ENCODE measurements around the gene RBM4.
"Not testable (repeated sequence)": the region's sequence is repeated elsewhere in the genome, so short reads cannot be mapped to it uniquely, and the experiment has no call there.

RBM4 gene

DNA sequence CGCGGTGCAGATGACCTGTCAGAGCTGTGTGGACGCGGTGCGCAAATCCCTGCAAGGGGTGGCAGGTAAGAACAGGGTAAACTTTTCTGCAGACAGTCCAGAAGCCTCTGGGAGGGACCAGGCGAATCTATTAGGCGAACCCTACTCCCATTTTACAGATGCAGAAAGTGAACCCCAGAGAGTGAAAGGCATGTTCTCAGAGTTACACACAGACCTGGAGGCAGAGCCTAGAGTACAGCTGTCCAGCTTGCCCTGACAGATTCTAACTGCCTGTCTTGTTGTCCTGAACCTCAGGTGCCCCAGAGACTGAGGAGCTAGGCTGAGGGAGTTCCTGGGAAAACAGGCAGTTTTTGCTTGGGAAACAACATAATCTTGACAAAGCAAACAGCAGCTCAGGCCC is 44.9 kb upstream of the RBM4 start:
- H3K4me3 ChIP-seq (ENCODE audit: low read depth, low read length), result peak overlapping the region; percentile 78
- DNase-seq (ENCODE audit: low read depth), result no peak
- TF ChIP-seq, protein P1, sequence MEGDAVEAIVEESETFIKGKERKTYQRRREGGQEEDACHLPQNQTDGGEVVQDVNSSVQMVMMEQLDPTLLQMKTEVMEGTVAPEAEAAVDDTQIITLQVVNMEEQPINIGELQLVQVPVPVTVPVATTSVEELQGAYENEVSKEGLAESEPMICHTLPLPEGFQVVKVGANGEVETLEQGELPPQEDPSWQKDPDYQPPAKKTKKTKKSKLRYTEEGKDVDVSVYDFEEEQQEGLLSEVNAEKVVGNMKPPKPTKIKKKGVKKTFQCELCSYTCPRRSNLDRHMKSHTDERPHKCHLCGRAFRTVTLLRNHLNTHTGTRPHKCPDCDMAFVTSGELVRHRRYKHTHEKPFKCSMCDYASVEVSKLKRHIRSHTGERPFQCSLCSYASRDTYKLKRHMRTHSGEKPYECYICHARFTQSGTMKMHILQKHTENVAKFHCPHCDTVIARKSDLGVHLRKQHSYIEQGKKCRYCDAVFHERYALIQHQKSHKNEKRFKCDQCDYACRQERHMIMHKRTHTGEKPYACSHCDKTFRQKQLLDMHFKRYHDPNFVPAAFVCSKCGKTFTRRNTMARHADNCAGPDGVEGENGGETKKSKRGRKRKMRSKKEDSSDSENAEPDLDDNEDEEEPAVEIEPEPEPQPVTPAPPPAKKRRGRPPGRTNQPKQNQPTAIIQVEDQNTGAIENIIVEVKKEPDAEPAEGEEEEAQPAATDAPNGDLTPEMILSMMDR (IDR thresholded peaks at IDR 0.05; ENCODE audit: insufficient read depth, low read depth, low read length, missing control alignments), result no peak

DNA sequence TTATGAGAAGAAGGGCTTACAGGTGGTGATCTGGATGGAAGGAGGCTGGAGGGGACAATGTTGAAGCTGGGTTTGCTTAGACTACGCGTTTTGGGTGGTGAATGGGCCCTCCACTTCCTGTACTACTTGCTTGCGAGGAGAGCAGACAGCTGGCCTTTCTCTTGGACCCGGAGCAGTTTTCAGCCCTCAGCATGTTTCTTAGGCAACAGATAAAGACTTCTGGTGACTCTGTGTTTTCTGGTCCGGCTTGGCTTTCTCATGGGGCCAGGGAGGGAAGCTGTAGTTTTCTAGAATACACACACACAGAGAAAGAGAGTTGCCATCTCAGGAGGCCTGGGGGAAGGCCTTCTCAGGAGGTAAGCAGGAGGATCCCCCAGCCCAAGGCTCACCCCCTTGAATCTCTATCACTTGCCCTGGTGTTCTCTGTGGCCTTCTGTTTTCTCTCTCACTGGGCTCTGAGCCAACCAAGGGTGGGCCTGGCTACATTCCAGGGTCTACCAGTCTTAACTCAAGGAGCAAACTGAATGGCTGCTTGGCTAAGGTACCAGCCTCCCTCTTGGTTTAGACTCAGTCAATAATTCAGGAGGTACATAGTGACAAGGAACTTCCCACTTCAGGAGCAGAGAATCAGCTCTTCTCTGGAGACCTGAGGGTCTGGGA is 43.1 kb upstream of the RBM4 start:
- DNase-seq (ENCODE audit: low read depth), result no peak
- no peak overlapping the region for H3K4me3 ChIP-seq (ENCODE audit: low read depth, low read length)

DNA sequence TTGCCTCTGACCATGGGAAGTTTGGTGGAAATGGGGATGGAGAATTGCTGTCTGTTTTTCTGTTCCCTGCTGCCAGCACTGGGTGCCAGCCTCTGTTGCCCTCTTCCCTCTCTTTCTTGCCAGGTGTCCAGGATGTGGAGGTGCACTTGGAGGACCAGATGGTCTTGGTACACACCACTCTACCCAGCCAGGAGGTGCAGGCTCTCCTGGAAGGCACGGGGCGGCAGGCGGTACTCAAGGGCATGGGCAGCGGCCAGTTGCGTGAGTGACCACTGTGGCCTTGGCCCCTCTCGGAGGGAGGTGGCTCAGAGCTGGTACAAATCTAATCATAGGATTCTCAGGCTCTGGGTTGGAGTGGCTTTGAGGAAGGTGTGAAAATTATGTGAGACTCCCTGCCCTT is 39.5 kb upstream of the RBM4 start:
- no peak overlapping the region for H3K4me3 ChIP-seq (ENCODE audit: low read depth, low read length)
- TF ChIP-seq, protein P1 (IDR thresholded peaks at IDR 0.05; ENCODE audit: insufficient read depth, low read depth, low read length, missing control alignments), result no peak
- DNase-seq (ENCODE audit: low read depth), result no peak

More for the DNA sequence above, 43.1 kb upstream of the RBM4 start:
- TF ChIP-seq, protein P1 (IDR thresholded peaks at IDR 0.05; ENCODE audit: insufficient read depth, low read depth, low read length, missing control alignments), result no peak

DNA sequence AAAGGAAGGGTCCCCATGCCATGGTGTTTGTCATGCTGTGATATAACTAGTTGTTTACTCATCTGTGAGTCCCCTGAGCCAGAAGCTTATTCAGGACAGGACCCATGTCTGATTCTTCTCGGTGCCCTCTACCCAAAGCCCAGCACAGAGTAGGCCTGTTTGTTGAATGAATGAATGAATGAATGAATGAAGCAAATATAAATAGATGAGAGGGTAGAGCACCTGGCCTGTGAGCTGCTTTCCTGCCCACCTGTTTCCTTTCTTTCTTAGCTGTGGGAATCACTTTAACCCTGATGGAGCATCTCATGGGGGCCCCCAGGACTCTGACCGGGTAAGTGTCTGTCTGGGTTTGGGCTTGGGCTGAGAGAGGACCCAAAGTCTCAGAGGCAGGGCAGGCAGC is 38.3 kb upstream of the RBM4 start:
- DNase-seq (ENCODE audit: low read depth), result no peak
- no peak overlapping the region for H3K4me3 ChIP-seq (ENCODE audit: low read depth, low read length)
- TF ChIP-seq, protein P1 (IDR thresholded peaks at IDR 0.05; ENCODE audit: insufficient read depth, low read depth, low read length, missing control alignments), result no peak

DNA sequence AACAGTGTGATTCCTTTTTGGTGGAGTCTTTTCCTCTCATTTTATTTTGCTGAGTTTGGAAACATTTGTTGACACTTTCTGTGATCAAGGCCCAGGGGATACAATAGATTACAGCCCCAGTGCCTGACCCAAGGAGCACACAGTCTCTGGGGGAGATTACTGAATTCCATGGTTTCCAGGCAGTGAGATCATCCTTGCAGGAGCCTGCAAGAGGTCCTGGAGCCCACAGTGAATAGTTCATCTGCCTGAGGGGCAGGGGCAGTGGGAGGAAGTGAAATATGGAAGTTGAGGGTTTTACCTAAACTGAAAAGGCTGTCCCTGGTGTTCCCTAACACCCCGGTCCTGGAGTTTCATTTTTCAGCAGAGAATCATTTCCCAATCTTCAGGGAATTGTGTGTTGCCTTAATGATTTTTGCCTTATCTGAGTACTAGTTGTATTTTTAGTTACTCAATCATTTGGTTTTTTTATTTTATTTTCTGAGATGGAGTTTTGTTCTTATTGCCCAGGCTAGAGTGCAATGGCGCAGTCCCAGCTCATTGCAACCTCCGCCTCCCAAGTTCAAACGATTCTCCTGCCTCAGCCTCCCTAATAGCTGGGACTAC is 37.8 kb upstream of the RBM4 start:
- no peak overlapping the region for H3K4me3 ChIP-seq (ENCODE audit: low read depth, low read length)

DNA sequence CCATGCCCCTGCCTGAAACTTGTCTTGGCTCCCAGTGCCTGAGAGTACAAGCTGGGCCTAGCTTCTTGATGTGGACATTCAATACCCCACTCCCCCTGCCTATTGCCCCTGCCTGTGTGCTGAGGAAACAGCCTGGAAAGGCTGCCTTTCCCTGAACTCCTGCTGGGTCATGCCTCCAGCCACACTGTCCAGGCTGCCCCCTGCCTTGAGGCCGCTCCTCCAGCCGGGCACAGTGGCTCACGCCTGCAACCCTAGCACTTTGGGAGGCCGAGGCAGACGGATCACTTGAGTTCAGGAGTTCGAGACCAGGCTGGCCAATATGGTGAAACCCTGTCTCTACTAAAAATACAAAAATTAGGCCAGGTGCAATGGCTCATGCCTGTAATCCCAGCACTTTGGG is 35.4 kb upstream of the RBM4 start:
- DNase-seq (ENCODE audit: low read depth), result no peak
- TF ChIP-seq, protein P1 (IDR thresholded peaks at IDR 0.05; ENCODE audit: insufficient read depth, low read depth, low read length, missing control alignments), result no peak

More for the DNA sequence above, 37.8 kb upstream of the RBM4 start:
- TF ChIP-seq, protein P1 (IDR thresholded peaks at IDR 0.05; ENCODE audit: insufficient read depth, low read depth, low read length, missing control alignments), result no peak
- no peak for DNase-seq (ENCODE audit: low read depth)

DNA sequence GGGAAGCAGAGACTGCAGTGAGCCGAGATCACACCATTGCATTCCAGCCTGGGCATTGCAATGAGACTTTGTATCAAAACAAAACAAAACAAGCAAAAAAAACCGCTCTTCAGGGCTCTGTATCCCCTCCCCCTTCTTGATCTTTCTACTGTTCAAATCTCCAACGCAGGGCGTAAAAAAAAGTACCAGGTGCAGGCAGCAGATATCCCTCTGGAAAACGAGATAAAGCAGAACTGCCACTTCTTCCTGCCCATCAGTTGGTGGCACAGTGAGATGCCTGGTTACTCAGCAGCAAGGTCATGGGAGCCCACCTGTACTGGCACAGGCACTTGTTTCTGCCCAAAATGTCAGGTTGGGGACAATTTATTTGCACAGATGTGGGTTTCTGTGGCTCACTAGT is 34.3 kb upstream of the RBM4 start:
- TF ChIP-seq, protein P1 (IDR thresholded peaks at IDR 0.05; ENCODE audit: insufficient read depth, low read depth, low read length, missing control alignments), result no peak
- H3K4me3 ChIP-seq (ENCODE audit: low read depth, low read length), result no peak overlapping the region
- no peak for DNase-seq (ENCODE audit: low read depth)

More for the DNA sequence above, 35.4 kb upstream of the RBM4 start:
- H3K4me3 ChIP-seq (ENCODE audit: low read depth, low read length), result no peak overlapping the region

DNA sequence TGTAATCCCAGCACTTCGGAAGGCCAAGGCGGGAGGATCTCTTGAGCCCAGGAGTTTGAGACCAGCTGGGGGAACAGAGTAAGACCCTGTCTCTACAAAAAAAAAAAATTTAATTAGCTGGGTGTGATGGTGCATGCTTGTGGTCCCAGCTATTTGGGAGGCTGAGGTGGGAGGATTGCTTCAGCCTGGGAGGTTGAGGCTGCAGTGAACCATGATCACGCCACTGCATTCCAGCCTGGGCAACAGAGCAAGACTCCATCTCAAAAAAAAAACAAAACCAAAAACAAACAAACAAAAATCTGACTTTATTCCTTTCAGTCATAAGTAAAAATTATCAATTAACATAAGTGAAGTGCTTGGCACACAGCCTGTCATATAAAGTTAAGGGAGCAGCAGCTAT is 31.9 kb upstream of the RBM4 start:
- H3K4me3 ChIP-seq (ENCODE audit: low read depth, low read length); DNase-seq (ENCODE audit: low read depth): not testable (repeated sequence)

Measured in GM12865 (cell line).